ENCODE results near the gene KRTAP10-1. TPM values are rescaled to one million over a fixed set of nuclear protein-coding genes. Genes with fewer than 3 reads are reported as not detected.
"Not testable (repeated sequence)": the region's sequence is repeated elsewhere in the genome, so short reads cannot be mapped to it uniquely, and the experiment has no call there.

KRTAP10-1 gene
- total RNA-seq, 5 donors from 2014 or later (not counting 1 experiment from before 2014, with no cell fraction given), result not detected

GRCh38 chr21:44564886-44565598 lies 25.0 kb upstream of the KRTAP10-1 start:
- peak overlapping the region in 2 of 3 donors; percentile 4 to 41 for H3K4me3 Mint-ChIP-seq

GRCh38 chr21:44564099-44564498 lies 24.1 kb upstream of the KRTAP10-1 start:
- no peak for DNase-seq
- Mint-ChIP-seq H3K36me3 (peaks cover 9% of the 10 kb centered on the region), H3K4me1 (peaks cover 10 to 17% (median 14%) of the 10 kb centered on the region in 3 donors), H3K27me3 (peaks cover 0 to under 1% of the 10 kb centered on the region in 2 donors), H3K4me3 (no peak overlapping the region), H3K27ac (peak overlapping the region in 1 of 2 donors; percentile 87), H3K9me3 (peaks cover 9 to 33% (median 15%) of the 10 kb centered on the region in 3 donors)
- POLR2A ChIA-PET, result no interaction called here
- Histone ChIP-seq H3K9me3 (no peaks in the 10 kb centered on the region), H3K4me3 (ENCODE audit: control insufficient read depth in 1 of 2, extremely low read depth in 1 of 2, low read length in 1 of 2) (no peak overlapping the region), H3K4me1 (ENCODE audit: control insufficient read depth in 1 of 2, extremely low read depth in 1 of 2, insufficient read depth in 2 of 2, low read length in 2 of 2) (no peaks in the 10 kb centered on the region), H3K27ac (ENCODE audit: low read length) (peak overlapping the region; percentile 48), H3K36me3 (ENCODE audit: control insufficient read depth in 2 of 2, extremely low read depth in 1 of 2, insufficient read depth in 1 of 2, low read length in 1 of 2) (no peaks in the 10 kb centered on the region), H3K27me3 (replicated peaks in 1 of 2; ENCODE audit: control insufficient read depth in 2 of 2, extremely low read depth in 1 of 2, insufficient read depth in 2 of 2, low read length in 1 of 2) (peaks cover 0 to 6% of the 10 kb centered on the region in 2 experiments)
- no peak for ATAC-seq (replicated peaks in 1 of 4)
- no CpG with 5 or more reads among the region's 1 CpG for WGBS (ENCODE audit: insufficient coverage)
- CTCF ChIA-PET, result no interaction called here

More at GRCh38 chr21:44564886-44565598, 25.0 kb upstream of the KRTAP10-1 start:
- ATAC-seq (replicated peaks in 1 of 4) (no peak), DNase-seq (no peak)
- WGBS (ENCODE audit: insufficient coverage), result no CpG with 5 or more reads among the region's 1 CpG
- peaks cover 9% of the 10 kb centered on the region for H3K36me3 Mint-ChIP-seq
- Histone ChIP-seq H3K4me3 (ENCODE audit: control insufficient read depth in 1 of 2, extremely low read depth in 1 of 2, low read length in 1 of 2) (no peak overlapping the region), H3K27me3 (replicated peaks in 1 of 2; ENCODE audit: control insufficient read depth in 2 of 2, extremely low read depth in 1 of 2, insufficient read depth in 2 of 2, low read length in 1 of 2) (peaks cover 0 to 15% of the 10 kb centered on the region in 2 experiments), H3K4me1 (ENCODE audit: control insufficient read depth in 1 of 2, extremely low read depth in 1 of 2, insufficient read depth in 2 of 2, low read length in 2 of 2) (no peaks in the 10 kb centered on the region), H3K27ac (ENCODE audit: low read length) (peak overlapping the region; percentile 48), H3K9me3 (no peaks in the 10 kb centered on the region), H3K36me3 (ENCODE audit: control insufficient read depth in 2 of 2, extremely low read depth in 1 of 2, insufficient read depth in 1 of 2, low read length in 1 of 2) (no peaks in the 10 kb centered on the region)
- H3K27ac Mint-ChIP-seq, result peak overlapping the region; percentile 80 to 87
- ChIA-PET CTCF (no interaction called here), POLR2A (no interaction called here)
- peaks cover 10 to 17% (median 14%) of the 10 kb centered on the region in 3 donors for H3K4me1 Mint-ChIP-seq
- H3K27me3 Mint-ChIP-seq, result peaks cover 0 to 3% of the 10 kb centered on the region in 2 donors
- H3K9me3 Mint-ChIP-seq, result peaks cover 6 to 30% (median 15%) of the 10 kb centered on the region in 3 donors

GRCh38 chr21:44558695-44559094 lies 18.7 kb upstream of the KRTAP10-1 start, which contains the start of gene KRTAP10-3:
TSS of gene KRTAP10-3 (minus strand) at chr21:44558795. CDS start at chr21:44558715, 80 bp downstream.
- WGBS (ENCODE audit: insufficient coverage), result 100% methylated on average over 2 of the region's 5 CpGs
- H3K36me3 ChIP-seq (ENCODE audit: control insufficient read depth in 2 of 2, extremely low read depth in 1 of 2, insufficient read depth in 1 of 2, low read length in 1 of 2), result no peaks in the 10 kb centered on the region
- CTCF ChIA-PET, result no interaction called here
- H3K27ac ChIP-seq (ENCODE audit: low read length), result no peak within 1 kb of the TSS
- no peaks in the 10 kb centered on the region for H3K4me1 ChIP-seq (ENCODE audit: control insufficient read depth in 1 of 2, extremely low read depth in 1 of 2, insufficient read depth in 2 of 2, low read length in 2 of 2)
- H3K4me3 ChIP-seq (ENCODE audit: control insufficient read depth in 1 of 2, extremely low read depth in 1 of 2, low read length in 1 of 2), result no peak within 1 kb of the TSS
- Mint-ChIP-seq H3K4me1 (peaks cover 0 to 5% (median 0%) of the 10 kb centered on the region in 3 donors), H3K4me3 (no peak within 1 kb of the TSS), H3K36me3 (peaks cover 9% of the 10 kb centered on the region), H3K27me3 (peaks cover 0 to 5% of the 10 kb centered on the region in 2 donors), H3K9me3 (peaks cover 12 to 33% (median 15%) of the 10 kb centered on the region in 3 donors), H3K27ac (no peak within 1 kb of the TSS)
- H3K27me3 ChIP-seq (replicated peaks in 1 of 2; ENCODE audit: control insufficient read depth in 2 of 2, extremely low read depth in 1 of 2, insufficient read depth in 2 of 2, low read length in 1 of 2), result peaks cover 2 to 7% of the 10 kb centered on the region in 2 experiments
- POLR2A ChIA-PET, result no interaction called here
- DNase-seq, result no peak
- H3K9me3 ChIP-seq, result no peaks in the 10 kb centered on the region
- ATAC-seq (replicated peaks in 1 of 4), result no peak

- H3K4me1 ChIP-seq (ENCODE audit: control insufficient read depth in 1 of 2, extremely low read depth in 1 of 2, insufficient read depth in 2 of 2, low read length in 2 of 2); CTCF ChIA-PET; POLR2A ChIA-PET; H3K4me1 Mint-ChIP-seq; DNase-seq; H3K4me3 ChIP-seq (ENCODE audit: control insufficient read depth in 1 of 2, extremely low read depth in 1 of 2, low read length in 1 of 2); H3K27me3 Mint-ChIP-seq; H3K27me3 ChIP-seq (replicated peaks in 1 of 2; ENCODE audit: control insufficient read depth in 2 of 2, extremely low read depth in 1 of 2, insufficient read depth in 2 of 2, low read length in 1 of 2); H3K9me3 ChIP-seq; H3K4me3 Mint-ChIP-seq; H3K27ac ChIP-seq (ENCODE audit: low read length); H3K36me3 ChIP-seq (ENCODE audit: control insufficient read depth in 2 of 2, extremely low read depth in 1 of 2, insufficient read depth in 1 of 2, low read length in 1 of 2); ATAC-seq (replicated peaks in 1 of 4); H3K27ac Mint-ChIP-seq: not testable (repeated sequence)
- H3K36me3 Mint-ChIP-seq, result peaks cover 11% of the 10 kb centered on the region
- WGBS (ENCODE audit: insufficient coverage), result 86% methylated on average over 10 of the region's 10 CpGs
- H3K9me3 Mint-ChIP-seq, result peaks cover 12 to 35% (median 15%) of the 10 kb centered on the region in 3 donors
Measured at GRCh38 chr21:44558329-44558675, 18.3 kb upstream of the KRTAP10-1 start.

GRCh38 chr21:44557491-44558328 lies 17.7 kb upstream of the KRTAP10-1 start:
- no peak overlapping the region for H3K27ac ChIP-seq (ENCODE audit: low read length)
- H3K4me3 Mint-ChIP-seq, result no peak overlapping the region
- peaks cover 2 to 7% of the 10 kb centered on the region in 2 experiments for H3K27me3 ChIP-seq (replicated peaks in 1 of 2; ENCODE audit: control insufficient read depth in 2 of 2, extremely low read depth in 1 of 2, insufficient read depth in 2 of 2, low read length in 1 of 2)
- no peaks in the 10 kb centered on the region for H3K9me3 ChIP-seq
- peak in 1 of 35 experiments; percentile 14 for DNase-seq
- H3K27ac Mint-ChIP-seq, result no peak overlapping the region
- H3K4me3 ChIP-seq (ENCODE audit: control insufficient read depth in 1 of 2, extremely low read depth in 1 of 2, low read length in 1 of 2), result no peak overlapping the region
- H3K36me3 Mint-ChIP-seq, result peaks cover 16% of the 10 kb centered on the region
- peaks cover 12 to 35% (median 16%) of the 10 kb centered on the region in 3 donors for H3K9me3 Mint-ChIP-seq
- CTCF ChIA-PET, result interaction anchor here in 1 of 2 donors (0.7 kb wide), 1 partner anchor 36 kb away, joined by 4 read pairs; no protein-coding TSS in a partner anchor
- 72% methylated on average over 30 of the region's 30 CpGs for WGBS (ENCODE audit: insufficient coverage)
- POLR2A ChIA-PET, result no interaction called here
- H3K4me1 Mint-ChIP-seq, result peaks cover 0 to 5% (median 0%) of the 10 kb centered on the region in 3 donors
- no peaks in the 10 kb centered on the region for H3K4me1 ChIP-seq (ENCODE audit: control insufficient read depth in 1 of 2, extremely low read depth in 1 of 2, insufficient read depth in 2 of 2, low read length in 2 of 2)
- no peak for ATAC-seq (replicated peaks in 1 of 4)
- no peaks in the 10 kb centered on the region for H3K36me3 ChIP-seq (ENCODE audit: control insufficient read depth in 2 of 2, extremely low read depth in 1 of 2, insufficient read depth in 1 of 2, low read length in 1 of 2)
- peaks cover 0 to 5% of the 10 kb centered on the region in 2 donors for H3K27me3 Mint-ChIP-seq

GRCh38 chr21:44556879-44557278 lies 16.9 kb upstream of the KRTAP10-1 start:
- ChIA-PET POLR2A (no interaction called here), CTCF (interaction anchor here in 1 of 2 donors (0.7 kb wide), 1 partner anchor 36 kb away, joined by 4 read pairs; no protein-coding TSS in a partner anchor)
- peaks cover 2 to 7% of the 10 kb centered on the region in 2 experiments for H3K27me3 ChIP-seq (replicated peaks in 1 of 2; ENCODE audit: control insufficient read depth in 2 of 2, extremely low read depth in 1 of 2, insufficient read depth in 2 of 2, low read length in 1 of 2)
- peaks cover 11% of the 10 kb centered on the region for H3K36me3 Mint-ChIP-seq
- no peaks in the 10 kb centered on the region for H3K36me3 ChIP-seq (ENCODE audit: control insufficient read depth in 2 of 2, extremely low read depth in 1 of 2, insufficient read depth in 1 of 2, low read length in 1 of 2)
- H3K4me3 ChIP-seq (ENCODE audit: control insufficient read depth in 1 of 2, extremely low read depth in 1 of 2, low read length in 1 of 2), result no peak overlapping the region
- no peak for DNase-seq
- ATAC-seq (replicated peaks in 1 of 4), result no peak
- H3K4me1 ChIP-seq (ENCODE audit: control insufficient read depth in 1 of 2, extremely low read depth in 1 of 2, insufficient read depth in 2 of 2, low read length in 2 of 2), result no peaks in the 10 kb centered on the region
- no peak overlapping the region for H3K27ac Mint-ChIP-seq
- no peak overlapping the region for H3K27ac ChIP-seq (ENCODE audit: low read length)
- peaks cover 0 to 5% (median 0%) of the 10 kb centered on the region in 3 donors for H3K4me1 Mint-ChIP-seq
- H3K9me3 ChIP-seq, result no peaks in the 10 kb centered on the region
- no peak overlapping the region for H3K4me3 Mint-ChIP-seq
- WGBS (ENCODE audit: insufficient coverage), result 78% methylated on average over 8 of the region's 9 CpGs
- peaks cover 9 to 26% (median 12%) of the 10 kb centered on the region in 3 donors for H3K9me3 Mint-ChIP-seq
- H3K27me3 Mint-ChIP-seq, result peaks cover 0 to 5% of the 10 kb centered on the region in 2 donors
